Raji (cell line): Measurements from ENCODE around the gene CEP112.

ENCODE experiments used
- POLR2A ChIP-seq: IDR thresholded peaks from 2 replicates; pipeline ENCODE4 v1.6.1; 2011; ENCODE audit warnings: low read depth, low read length, control low read depth; ENCODE audit not compliant: insufficient read depth

Gene CEP112

GRCh38 chr17:65799869-65800268 lies 392.1 kb downstream of the CEP112 start:
- no peak for TF ChIP-seq POLR2A

- no peak for TF ChIP-seq POLR2A
Observed at GRCh38 chr17:65799454-65799853, 392.5 kb downstream of the CEP112 start.

GRCh38 chr17:65797809-65798208 lies 394.1 kb downstream of the CEP112 start:
- TF ChIP-seq POLR2A, result no peak

- TF ChIP-seq POLR2A, result no peak
Observed at GRCh38 chr17:65797101-65797500, 394.8 kb downstream of the CEP112 start.

- TF ChIP-seq POLR2A, result no peak
Observed at GRCh38 chr17:65794572-65794971, 397.4 kb downstream of the CEP112 start.

GRCh38 chr17:65790241-65790640 lies 401.7 kb downstream of the CEP112 start:
- no peak for TF ChIP-seq POLR2A

- TF ChIP-seq POLR2A, result no peak
Observed at GRCh38 chr17:65787503-65787902, 404.4 kb downstream of the CEP112 start.

GRCh38 chr17:65786479-65786878 lies 405.5 kb downstream of the CEP112 start:
- TF ChIP-seq POLR2A, result no peak

GRCh38 chr17:65785109-65785508 lies 406.8 kb downstream of the CEP112 start:
- no peak for TF ChIP-seq POLR2A

GRCh38 chr17:65783845-65784334 lies 408.0 kb downstream of the CEP112 start:
- TF ChIP-seq POLR2A, result no peak

- no peak for TF ChIP-seq POLR2A
Observed at GRCh38 chr17:65780111-65780510, 411.8 kb downstream of the CEP112 start.

- no peak for TF ChIP-seq POLR2A
Observed at GRCh38 chr17:65776890-65777289, 415.0 kb downstream of the CEP112 start.

GRCh38 chr17:65774787-65775186 lies 417.1 kb downstream of the CEP112 start:
- TF ChIP-seq POLR2A, result no peak

GRCh38 chr17:65772989-65773388 lies 418.9 kb downstream of the CEP112 start:
- TF ChIP-seq POLR2A, result no peak

GRCh38 chr17:65771704-65772103 lies 420.2 kb downstream of the CEP112 start:
- no peak for TF ChIP-seq POLR2A

- no peak for TF ChIP-seq POLR2A
Observed at GRCh38 chr17:65763786-65764185, 428.1 kb downstream of the CEP112 start.

- TF ChIP-seq POLR2A, result no peak
Observed at GRCh38 chr17:65762973-65763372, 429.0 kb downstream of the CEP112 start.

- TF ChIP-seq POLR2A, result no peak
Observed at GRCh38 chr17:65759532-65759931, 432.4 kb downstream of the CEP112 start.

GRCh38 chr17:65756760-65757159 lies 435.2 kb downstream of the CEP112 start:
- TF ChIP-seq POLR2A, result no peak

GRCh38 chr17:65755799-65756198 lies 436.1 kb downstream of the CEP112 start:
- TF ChIP-seq POLR2A, result no peak
